Measurements from ENCODE around the gene NACC2.

DNA sequence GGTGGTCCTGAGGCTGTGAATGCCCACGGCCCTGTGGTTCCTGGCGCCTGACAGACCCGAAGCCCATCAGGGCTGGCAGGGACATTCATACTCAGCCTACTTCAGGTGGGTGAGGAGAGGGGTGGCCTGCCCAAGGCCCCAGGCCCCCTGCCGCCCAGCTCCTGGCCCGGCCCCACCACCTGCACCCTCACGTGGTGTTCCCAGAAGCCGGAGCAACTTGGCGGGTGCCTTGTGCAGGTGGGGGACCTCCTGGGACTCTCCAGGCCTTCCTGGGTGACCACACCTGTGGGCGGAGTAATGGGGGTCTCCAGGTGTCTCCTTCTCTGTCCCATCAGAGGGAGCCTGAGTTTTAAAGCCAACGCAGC lies 97.1 kb downstream of the NACC2 start:
- TF ChIP-seq, protein P1, sequence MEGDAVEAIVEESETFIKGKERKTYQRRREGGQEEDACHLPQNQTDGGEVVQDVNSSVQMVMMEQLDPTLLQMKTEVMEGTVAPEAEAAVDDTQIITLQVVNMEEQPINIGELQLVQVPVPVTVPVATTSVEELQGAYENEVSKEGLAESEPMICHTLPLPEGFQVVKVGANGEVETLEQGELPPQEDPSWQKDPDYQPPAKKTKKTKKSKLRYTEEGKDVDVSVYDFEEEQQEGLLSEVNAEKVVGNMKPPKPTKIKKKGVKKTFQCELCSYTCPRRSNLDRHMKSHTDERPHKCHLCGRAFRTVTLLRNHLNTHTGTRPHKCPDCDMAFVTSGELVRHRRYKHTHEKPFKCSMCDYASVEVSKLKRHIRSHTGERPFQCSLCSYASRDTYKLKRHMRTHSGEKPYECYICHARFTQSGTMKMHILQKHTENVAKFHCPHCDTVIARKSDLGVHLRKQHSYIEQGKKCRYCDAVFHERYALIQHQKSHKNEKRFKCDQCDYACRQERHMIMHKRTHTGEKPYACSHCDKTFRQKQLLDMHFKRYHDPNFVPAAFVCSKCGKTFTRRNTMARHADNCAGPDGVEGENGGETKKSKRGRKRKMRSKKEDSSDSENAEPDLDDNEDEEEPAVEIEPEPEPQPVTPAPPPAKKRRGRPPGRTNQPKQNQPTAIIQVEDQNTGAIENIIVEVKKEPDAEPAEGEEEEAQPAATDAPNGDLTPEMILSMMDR (conservative IDR thresholded peaks at IDR 0.05; ENCODE audit: low read depth in 2 of 2) = no peak
- no peak for TF ChIP-seq POLR2AphosphoS5 (IDR thresholded peaks at IDR 0.05; ENCODE audit: low read depth)
- TF ChIP-seq, protein P2, sequence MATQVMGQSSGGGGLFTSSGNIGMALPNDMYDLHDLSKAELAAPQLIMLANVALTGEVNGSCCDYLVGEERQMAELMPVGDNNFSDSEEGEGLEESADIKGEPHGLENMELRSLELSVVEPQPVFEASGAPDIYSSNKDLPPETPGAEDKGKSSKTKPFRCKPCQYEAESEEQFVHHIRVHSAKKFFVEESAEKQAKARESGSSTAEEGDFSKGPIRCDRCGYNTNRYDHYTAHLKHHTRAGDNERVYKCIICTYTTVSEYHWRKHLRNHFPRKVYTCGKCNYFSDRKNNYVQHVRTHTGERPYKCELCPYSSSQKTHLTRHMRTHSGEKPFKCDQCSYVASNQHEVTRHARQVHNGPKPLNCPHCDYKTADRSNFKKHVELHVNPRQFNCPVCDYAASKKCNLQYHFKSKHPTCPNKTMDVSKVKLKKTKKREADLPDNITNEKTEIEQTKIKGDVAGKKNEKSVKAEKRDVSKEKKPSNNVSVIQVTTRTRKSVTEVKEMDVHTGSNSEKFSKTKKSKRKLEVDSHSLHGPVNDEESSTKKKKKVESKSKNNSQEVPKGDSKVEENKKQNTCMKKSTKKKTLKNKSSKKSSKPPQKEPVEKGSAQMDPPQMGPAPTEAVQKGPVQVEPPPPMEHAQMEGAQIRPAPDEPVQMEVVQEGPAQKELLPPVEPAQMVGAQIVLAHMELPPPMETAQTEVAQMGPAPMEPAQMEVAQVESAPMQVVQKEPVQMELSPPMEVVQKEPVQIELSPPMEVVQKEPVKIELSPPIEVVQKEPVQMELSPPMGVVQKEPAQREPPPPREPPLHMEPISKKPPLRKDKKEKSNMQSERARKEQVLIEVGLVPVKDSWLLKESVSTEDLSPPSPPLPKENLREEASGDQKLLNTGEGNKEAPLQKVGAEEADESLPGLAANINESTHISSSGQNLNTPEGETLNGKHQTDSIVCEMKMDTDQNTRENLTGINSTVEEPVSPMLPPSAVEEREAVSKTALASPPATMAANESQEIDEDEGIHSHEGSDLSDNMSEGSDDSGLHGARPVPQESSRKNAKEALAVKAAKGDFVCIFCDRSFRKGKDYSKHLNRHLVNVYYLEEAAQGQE (IDR thresholded peaks at IDR 0.05; ENCODE audit: unreplicated experiment) = no peak
